Glutamatergic neuron (in vitro differentiated cells): ENCODE data around the gene AXL. TPM values are rescaled to one million over a fixed set of nuclear protein-coding genes. Genes with fewer than 3 reads are reported as not detected.
A peak's percentile ranks its signal among the peaks of the same experiment; 100 is the strongest.

Experiments
- DNase-seq: peaks from one replicate; pipeline ENCODE4 v3.0.0; 2022
- H3K27ac Mint-ChIP-seq: one replicate; pipeline ENCODE4 v1.8.0; 2020; ENCODE audit warnings: mild to moderate bottlenecking, mixed read lengths, inconsistent platforms; ENCODE audit not compliant: unreplicated experiment
- H3K27me3 Mint-ChIP-seq: one replicate; pipeline ENCODE4 v1.8.0; 2020; ENCODE audit warnings: mild to moderate bottlenecking, moderate library complexity, mixed read lengths, inconsistent platforms; ENCODE audit not compliant: unreplicated experiment
- H3K36me3 Mint-ChIP-seq: one replicate; pipeline ENCODE4 v1.8.0; 2020; ENCODE audit warnings: mild to moderate bottlenecking, mixed read lengths, inconsistent platforms; ENCODE audit not compliant: unreplicated experiment
- H3K4me1 Mint-ChIP-seq: one replicate; pipeline ENCODE4 v1.8.0; 2020; ENCODE audit warnings: mild to moderate bottlenecking, low read depth, mixed read lengths, inconsistent platforms; ENCODE audit not compliant: unreplicated experiment
- H3K4me3 Mint-ChIP-seq: one replicate; pipeline ENCODE4 v1.8.0; 2020; ENCODE audit warnings: mild to moderate bottlenecking, mixed read lengths, inconsistent platforms; ENCODE audit not compliant: unreplicated experiment
- H3K9me3 Mint-ChIP-seq: one replicate; pipeline ENCODE4 v1.8.0; 2020; ENCODE audit warnings: mild to moderate bottlenecking, moderate library complexity, mixed read lengths, inconsistent platforms; ENCODE audit not compliant: unreplicated experiment
- total RNA-seq: library from RNA; stranded (reverse); fragmentation: NEBNext Ultra II Directional; extraction: Animal tissue kit (Norgen Biotek cat#: 25700); gene quantifications from one replicate; pipeline ENCODE4 v1.2.1, GENCODE V29; 2021; ENCODE audit not compliant: unreplicated experiment
- TF ChIP-seq, protein P1 (sequence below): fragments of 200-600 bp; sonication (generic); IDR thresholded peaks from one replicate; pipeline ENCODE4 v1.5.0; 2021; ENCODE audit not compliant: partially characterized antibody, unreplicated experiment

AXL gene
- total RNA-seq, 1 donor from 2014 or later: not detected

DNA sequence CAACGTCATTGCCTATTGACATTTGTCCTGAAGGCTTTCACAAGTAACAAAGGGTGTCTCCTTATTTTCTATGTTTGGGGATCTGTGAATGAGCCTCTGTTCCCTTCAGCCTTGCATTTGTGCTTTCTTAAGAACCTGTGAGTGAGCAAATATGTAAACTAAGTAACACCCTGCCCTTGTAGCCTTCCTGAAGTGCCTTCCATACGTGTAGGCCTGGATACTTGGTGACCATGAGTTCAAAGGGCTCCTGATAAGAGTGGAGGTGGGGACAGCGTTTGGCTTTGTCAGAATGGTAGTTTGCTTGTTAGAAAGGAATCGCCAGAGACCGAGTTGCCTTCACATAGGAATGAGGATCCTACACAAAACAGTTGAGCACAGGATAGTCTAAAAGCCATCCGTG, 76.5 kb downstream of the AXL start:
- TF ChIP-seq, protein P1, sequence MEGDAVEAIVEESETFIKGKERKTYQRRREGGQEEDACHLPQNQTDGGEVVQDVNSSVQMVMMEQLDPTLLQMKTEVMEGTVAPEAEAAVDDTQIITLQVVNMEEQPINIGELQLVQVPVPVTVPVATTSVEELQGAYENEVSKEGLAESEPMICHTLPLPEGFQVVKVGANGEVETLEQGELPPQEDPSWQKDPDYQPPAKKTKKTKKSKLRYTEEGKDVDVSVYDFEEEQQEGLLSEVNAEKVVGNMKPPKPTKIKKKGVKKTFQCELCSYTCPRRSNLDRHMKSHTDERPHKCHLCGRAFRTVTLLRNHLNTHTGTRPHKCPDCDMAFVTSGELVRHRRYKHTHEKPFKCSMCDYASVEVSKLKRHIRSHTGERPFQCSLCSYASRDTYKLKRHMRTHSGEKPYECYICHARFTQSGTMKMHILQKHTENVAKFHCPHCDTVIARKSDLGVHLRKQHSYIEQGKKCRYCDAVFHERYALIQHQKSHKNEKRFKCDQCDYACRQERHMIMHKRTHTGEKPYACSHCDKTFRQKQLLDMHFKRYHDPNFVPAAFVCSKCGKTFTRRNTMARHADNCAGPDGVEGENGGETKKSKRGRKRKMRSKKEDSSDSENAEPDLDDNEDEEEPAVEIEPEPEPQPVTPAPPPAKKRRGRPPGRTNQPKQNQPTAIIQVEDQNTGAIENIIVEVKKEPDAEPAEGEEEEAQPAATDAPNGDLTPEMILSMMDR: no peak
- no peak for DNase-seq
- Mint-ChIP-seq H3K4me3 (no peak overlapping the region), H3K27ac (no peak overlapping the region), H3K27me3 (peaks cover 3% of the 10 kb centered on the region), H3K4me1 (peaks cover 7% of the 10 kb centered on the region), H3K9me3 (peaks cover 4% of the 10 kb centered on the region), H3K36me3 (no peaks in the 10 kb centered on the region)

DNA sequence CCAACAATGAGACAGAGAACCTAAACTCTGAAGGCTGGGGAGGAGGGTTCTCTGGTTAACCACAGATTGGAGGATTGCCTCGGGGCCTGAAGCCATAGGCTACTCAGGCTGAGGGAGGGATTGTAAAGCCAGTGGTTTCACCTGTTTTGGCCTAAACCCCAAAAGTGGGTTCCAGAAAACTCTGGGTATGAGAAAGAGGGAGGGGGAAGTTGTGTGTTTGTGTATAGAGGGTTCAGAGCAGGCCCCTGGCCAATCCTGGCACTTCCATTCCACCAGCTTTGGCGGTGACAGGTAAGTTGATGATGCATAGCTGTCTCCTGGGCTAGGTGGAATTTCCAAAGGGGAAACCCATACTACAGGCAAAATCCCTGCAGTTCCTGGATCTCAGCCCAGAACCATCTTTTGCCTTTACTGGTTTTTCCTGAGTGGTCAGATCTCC, 77.4 kb downstream of the AXL start:
- Mint-ChIP-seq H3K27ac (no peak overlapping the region), H3K9me3 (peaks cover 4% of the 10 kb centered on the region), H3K27me3 (peaks cover 3% of the 10 kb centered on the region), H3K36me3 (peaks cover 3% of the 10 kb centered on the region), H3K4me3 (no peak overlapping the region), H3K4me1 (peaks cover 10% of the 10 kb centered on the region)
- TF ChIP-seq, protein P1: no peak
- DNase-seq: no peak

DNA sequence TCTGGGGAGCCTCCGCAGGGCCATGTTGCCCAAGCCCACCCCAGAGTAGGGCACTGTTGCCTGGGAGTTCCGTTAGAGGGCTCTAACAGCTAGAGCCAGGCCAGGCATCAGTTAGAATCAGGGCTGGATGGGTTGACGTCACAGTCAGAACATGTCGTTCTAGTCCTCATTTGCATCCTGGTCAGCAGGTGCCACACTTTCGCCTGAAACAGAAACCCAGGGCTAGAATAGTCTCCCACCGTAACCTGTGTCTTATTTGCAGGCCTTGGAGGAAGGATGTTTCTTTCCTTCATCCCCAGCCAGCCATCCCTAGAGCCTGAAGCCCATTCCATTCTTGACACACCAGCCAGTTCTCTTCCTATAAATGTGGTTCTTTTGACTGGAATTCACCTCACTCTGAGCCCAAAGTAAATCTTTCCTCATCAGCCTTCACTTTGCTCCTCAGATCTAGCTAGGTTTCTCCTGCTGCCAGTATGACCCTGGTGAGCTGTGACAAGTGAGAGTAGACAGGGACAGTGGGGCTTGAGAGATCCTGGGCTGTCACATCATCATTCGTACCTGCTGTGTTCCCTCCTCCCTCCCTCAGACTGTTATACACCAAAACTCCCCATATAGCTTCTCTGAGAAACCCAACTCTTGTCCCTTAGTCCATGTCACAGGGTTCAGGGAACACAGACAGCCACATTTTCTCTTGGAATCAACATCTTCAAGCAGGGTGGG, 78.8 kb downstream of the AXL start:
- Mint-ChIP-seq H3K27ac (peak overlapping the region; percentile 90), H3K4me1 (peaks cover 11% of the 10 kb centered on the region), H3K4me3 (no peak overlapping the region), H3K36me3 (peaks cover 5% of the 10 kb centered on the region), H3K27me3 (no peaks in the 10 kb centered on the region), H3K9me3 (peaks cover 4% of the 10 kb centered on the region)
- TF ChIP-seq, protein P1: no peak
- DNase-seq: no peak

DNA sequence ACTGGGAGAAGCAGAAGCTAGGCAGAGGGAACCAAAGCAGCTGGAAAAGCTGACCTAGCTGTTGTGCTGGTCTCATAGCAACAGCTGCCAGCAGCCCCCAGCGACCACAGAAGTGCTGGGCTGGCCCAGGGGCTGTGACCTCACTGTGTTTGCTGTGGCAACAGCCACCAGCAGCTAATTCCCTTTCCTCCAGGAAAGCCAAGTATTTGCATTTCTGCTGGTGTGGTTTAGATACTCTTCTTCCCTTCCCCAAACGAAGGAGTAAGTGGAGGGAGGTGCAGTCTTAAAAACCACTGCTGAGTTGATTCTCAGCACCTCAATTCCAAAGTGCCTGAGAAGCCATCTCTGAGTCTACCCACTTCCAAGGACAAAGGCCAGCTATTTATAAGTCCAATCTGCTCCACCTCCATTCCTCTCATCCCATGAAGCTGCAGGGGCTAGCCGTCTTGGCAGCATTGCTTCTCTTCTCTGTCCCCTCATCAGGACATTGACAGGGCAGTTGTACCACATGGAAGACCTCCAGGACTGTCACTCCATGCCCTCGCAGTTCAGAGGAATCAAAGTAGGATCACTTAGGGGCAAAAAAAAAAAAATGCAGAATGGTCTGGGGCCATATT, 79.4 kb downstream of the AXL start:
- H3K4me1 Mint-ChIP-seq: peaks cover 11% of the 10 kb centered on the region
- H3K4me3 Mint-ChIP-seq: peak overlapping the region; percentile 18
- H3K36me3 Mint-ChIP-seq: peaks cover 5% of the 10 kb centered on the region
- no peaks in the 10 kb centered on the region for H3K27me3 Mint-ChIP-seq
- peak overlapping the region; percentile 90 for H3K27ac Mint-ChIP-seq
- TF ChIP-seq, protein P1: no peak
- peak; percentile 61 for DNase-seq
- peaks cover 5% of the 10 kb centered on the region for H3K9me3 Mint-ChIP-seq

DNA sequence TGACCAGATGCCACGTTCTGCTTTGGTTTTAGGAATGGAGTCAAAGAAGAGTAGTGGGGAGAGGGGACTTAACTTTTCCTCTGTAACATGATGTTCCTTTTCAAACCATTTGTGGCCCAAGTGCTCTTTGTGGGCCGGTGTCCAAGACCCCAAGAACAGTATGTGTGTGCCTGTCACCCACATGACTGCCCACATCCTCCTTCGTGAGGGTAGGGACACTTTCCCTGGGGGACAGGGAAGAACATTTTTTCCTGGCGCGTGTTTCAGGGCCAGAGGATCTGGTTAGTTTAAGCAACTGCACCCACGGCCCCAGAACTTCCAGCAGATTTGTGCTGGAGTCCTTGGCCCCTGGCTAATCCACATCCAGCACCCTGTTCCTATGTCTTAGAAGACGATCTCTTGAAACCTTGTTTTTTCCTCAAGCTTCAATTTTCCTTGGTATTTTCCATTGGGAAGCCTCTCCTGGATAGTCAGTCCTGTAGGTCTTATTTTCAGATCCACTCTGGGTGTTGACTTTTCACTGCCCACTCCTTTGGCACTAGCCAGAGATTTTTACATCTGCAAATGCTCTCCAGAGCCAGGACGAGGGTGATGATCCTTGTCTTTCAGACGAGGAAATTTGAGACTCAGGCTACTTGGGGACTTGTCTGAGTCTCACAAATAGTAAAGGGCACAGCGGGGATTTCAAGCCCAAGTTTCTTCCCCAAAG, 80.2 kb downstream of the AXL start:
- Mint-ChIP-seq H3K4me3 (no peak overlapping the region), H3K27ac (no peak overlapping the region), H3K4me1 (peaks cover 11% of the 10 kb centered on the region), H3K9me3 (peaks cover 5% of the 10 kb centered on the region), H3K27me3 (peaks cover 3% of the 10 kb centered on the region), H3K36me3 (peaks cover 5% of the 10 kb centered on the region)
- DNase-seq: no peak
- TF ChIP-seq, protein P1: no peak
